ENCODE measurements around the gene NISCH. TPM values are rescaled to one million over a fixed set of nuclear protein-coding genes. Genes with fewer than 3 reads are reported as not detected.

NISCH gene
- total and polyA plus RNA-seq, 3 donors from 2014 or later = 166 to 327 (median 315) TPM

- Histone ChIP-seq H3K4me1 (no peaks in the 10 kb centered on the region), H3K9me3 (no peaks in the 10 kb centered on the region), H3K36me3 (ENCODE audit: low read depth, missing control alignments) (no peaks in the 10 kb centered on the region), H3K27ac (no peak overlapping the region), H3K4me3 (no peak overlapping the region), H3K27me3 (no peaks in the 10 kb centered on the region)
- intact Hi-C loops (cut with DNase I; ENCODE audit: low total_unique reads) = no loop called here
- TF ChIP-seq POLR2A (IDR thresholded peaks at IDR 0.05) = no peak
- TF ChIP-seq CTCF (IDR thresholded peaks at IDR 0.05) = no peak
- no peak for DNase-seq
- WGBS, 2 donors = 96 to 98% methylated on average over 13 to 16 of the region's 16 CpGs
Observed at GRCh38 chr3:52442409-52443267, 12.8 kb upstream of the NISCH start.

GRCh38 chr3:52443268-52443610, 12.2 kb upstream of the NISCH start:
- 96 to 100% methylated on average over 4 to 8 of the region's 8 CpGs for WGBS, 2 donors
- Histone ChIP-seq H3K9me3 (no peaks in the 10 kb centered on the region), H3K4me3 (no peak overlapping the region), H3K27me3 (no peaks in the 10 kb centered on the region), H3K36me3 (ENCODE audit: low read depth, missing control alignments) (no peaks in the 10 kb centered on the region), H3K27ac (no peak overlapping the region), H3K4me1 (no peaks in the 10 kb centered on the region)
- TF ChIP-seq CTCF (IDR thresholded peaks at IDR 0.05) (no peak), POLR2A (IDR thresholded peaks at IDR 0.05) (no peak)
- no peak for DNase-seq
- intact Hi-C loops (cut with DNase I; ENCODE audit: low total_unique reads) = no loop called here

GRCh38 chr3:52443791-52444687, 11.4 kb upstream of the NISCH start:
- TF ChIP-seq CTCF (IDR thresholded peaks at IDR 0.05) (no peak), POLR2A (IDR thresholded peaks at IDR 0.05) (no peak)
- Histone ChIP-seq H3K27me3 (no peaks in the 10 kb centered on the region), H3K9me3 (no peaks in the 10 kb centered on the region), H3K36me3 (ENCODE audit: low read depth, missing control alignments) (no peaks in the 10 kb centered on the region), H3K27ac (no peak overlapping the region), H3K4me3 (no peak overlapping the region), H3K4me1 (no peaks in the 10 kb centered on the region)
- intact Hi-C loops (cut with DNase I; ENCODE audit: low total_unique reads) = no loop called here
- no peak for DNase-seq
- 89 to 93% methylated on average over 19 to 25 of the region's 25 CpGs for WGBS, 2 donors

GRCh38 chr3:52444860-52445793, 10.3 kb upstream of the NISCH start, which contains the start of gene SEMA3G:
TSS of gene SEMA3G (minus strand) at chr3:52445103. CDS start at chr3:52445027, 76 bp downstream.
- Histone ChIP-seq H3K4me1 (peaks cover 4% of the 10 kb centered on the region), H3K27me3 (no peaks in the 10 kb centered on the region), H3K9me3 (no peaks in the 10 kb centered on the region), H3K4me3 (no peak within 1 kb of the TSS), H3K36me3 (ENCODE audit: low read depth, missing control alignments) (no peaks in the 10 kb centered on the region), H3K27ac (no peak within 1 kb of the TSS)
- WGBS, 2 donors = 65 to 83% methylated on average over 8 to 17 of the region's 19 CpGs
- intact Hi-C loops (cut with DNase I; ENCODE audit: low total_unique reads) = no loop called here
- TF ChIP-seq POLR2A (IDR thresholded peaks at IDR 0.05) = no peak
- TF ChIP-seq CTCF (IDR thresholded peaks at IDR 0.05) = peak; percentile 14 to 50 (median 38)
- DNase-seq = peak; percentile 82

Measured in testis (tissue), 3 donors.